Liver (tissue), 3 donors: Measurements from ENCODE around the gene KRT31.

ENCODE experiments used
- ATF3 ChIP-seq: IDR thresholded peaks from 2 replicates; pipeline ENCODE4 v1.6.1; 2016; ENCODE audit warnings: antibody characterized with exemption
- CTCF ChIP-seq: fragments of 150-350 bp; IDR thresholded peaks from 2 replicates; pipeline ENCODE4 v1.5.1; 2017; ENCODE audit warnings: improper control_type of control experiment, low read depth, low read length; ENCODE audit not compliant: missing input control
- EGR1 ChIP-seq, 2 donors: IDR thresholded peaks; 2 replicates each; pipeline ENCODE4 v1.6.1; 2016 to 2018; ENCODE audit warnings: antibody characterized with exemption in 2 of 2, low read depth in 2 of 2
- FOXA2 ChIP-seq: IDR thresholded peaks from 2 replicates; pipeline ENCODE4 v1.6.1; 2016; ENCODE audit warnings: antibody characterized with exemption
- GABPA ChIP-seq, 2 donors: IDR thresholded peaks in 1 of 2; conservative IDR thresholded peaks in 1 of 2; 2 replicates each; pipeline ENCODE4 v1.6.1; 2016; ENCODE audit warnings: antibody characterized with exemption in 2 of 2, mild to moderate bottlenecking in 1 of 2, moderate library complexity in 1 of 2
- JUND ChIP-seq, 2 donors: IDR thresholded peaks; 2 replicates each; pipeline ENCODE4 v1.6.1; 2016; ENCODE audit warnings: antibody characterized with exemption in 2 of 2
- MAX ChIP-seq: IDR thresholded peaks from 2 replicates; pipeline ENCODE4 v1.6.1; 2016; ENCODE audit warnings: antibody characterized with exemption
- RAD21 ChIP-seq, 2 donors: IDR thresholded peaks; 2 replicates each; pipeline ENCODE4 v1.6.1; 2016; ENCODE audit warnings: antibody characterized with exemption in 2 of 2, mild to moderate bottlenecking in 2 of 2
- REST ChIP-seq: IDR thresholded peaks from 2 replicates; pipeline ENCODE4 v1.6.1; 2016; ENCODE audit warnings: antibody characterized with exemption, mild to moderate bottlenecking
- SP1 ChIP-seq: IDR thresholded peaks from 2 replicates; pipeline ENCODE4 v1.6.1; 2018; ENCODE audit warnings: antibody characterized with exemption, mild to moderate bottlenecking
- YY1 ChIP-seq: IDR thresholded peaks from 2 replicates; pipeline ENCODE4 v1.6.1; 2016; ENCODE audit warnings: antibody characterized with exemption, mild to moderate bottlenecking
- donor health status: healthy.
- donor health status: healthy.

- TF ChIP-seq CTCF, result no peak
- TF ChIP-seq FOXA2, result no peak
- no peak for TF ChIP-seq GABPA (IDR thresholded peaks at IDR 0.05 in 1 of 2, conservative IDR thresholded peaks at IDR 0.05 in 1 of 2)
- no peak for TF ChIP-seq RAD21 (IDR thresholded peaks at IDR 0.05)
- TF ChIP-seq SP1, result no peak
- TF ChIP-seq YY1, result no peak
- no peak for TF ChIP-seq EGR1 (IDR thresholded peaks at IDR 0.05; ENCODE audit: low read depth in 2 of 2)
- TF ChIP-seq MAX, result no peak
- no peak for TF ChIP-seq JUND (IDR thresholded peaks at IDR 0.05)
- no peak for TF ChIP-seq REST
- TF ChIP-seq ATF3, result no peak
Observed at GRCh38 chr17:41387670-41388069, 9.7 kb downstream of the KRT31 start.
